ENCODE measurements around the gene GRK5.

Gene GRK5

DNA sequence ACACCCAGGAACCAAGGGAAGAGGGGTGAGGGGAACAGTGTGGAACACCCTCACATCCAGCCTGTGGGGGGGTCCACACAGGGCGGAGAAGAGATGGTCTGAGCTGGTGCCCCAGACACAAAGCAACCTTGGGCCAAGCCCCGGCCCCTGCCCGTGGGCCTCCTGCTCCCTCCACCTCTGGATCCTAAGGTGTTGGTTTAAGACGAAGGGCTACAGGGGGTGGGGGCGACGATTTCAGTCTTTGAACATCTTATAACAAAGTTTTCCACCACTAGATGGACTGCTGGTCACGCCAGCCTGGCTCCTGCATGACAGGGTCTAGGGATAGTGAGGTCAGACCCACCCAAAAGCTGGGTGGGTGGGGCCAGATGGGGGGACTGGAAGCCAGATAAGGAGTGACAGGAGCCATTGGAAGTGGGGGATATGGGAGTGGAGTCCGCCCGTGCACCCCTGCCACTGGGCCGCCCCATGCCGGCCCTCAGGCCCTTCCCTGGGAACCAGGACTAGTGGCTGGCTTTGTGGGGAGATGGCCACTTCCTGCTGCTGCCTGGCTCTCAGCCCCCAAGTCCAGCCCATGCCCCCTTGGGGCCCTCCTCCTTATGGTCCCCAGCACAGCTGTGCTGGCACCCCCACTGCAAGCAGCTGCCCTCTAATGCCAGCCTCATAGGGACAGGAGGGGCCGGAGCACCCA, 236.7 kb downstream of the GRK5 start:
- no peak for DNase-seq (ENCODE audit: low read depth, low spot score)

DNA sequence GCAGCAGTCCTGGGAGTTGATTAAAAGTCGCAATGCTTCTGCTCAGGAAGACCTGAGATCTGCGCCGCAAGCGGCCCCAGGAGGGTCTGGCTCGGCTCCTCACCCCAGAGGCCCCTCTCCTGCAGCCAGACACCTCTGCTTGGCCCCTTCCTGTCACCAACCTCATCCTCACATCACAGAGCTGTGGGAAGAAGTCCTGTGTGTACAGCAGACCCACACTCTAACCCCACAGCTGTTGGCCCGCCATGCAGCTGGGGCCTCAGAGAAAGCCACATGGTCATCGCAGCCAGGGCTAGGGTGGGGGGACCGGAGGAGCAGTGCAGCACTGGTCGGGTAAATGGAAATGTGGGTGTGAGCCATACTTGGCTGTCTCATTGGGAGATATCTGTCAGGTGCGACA, 237.5 kb downstream of the GRK5 start:
- DNase-seq (ENCODE audit: low read depth, low spot score): no peak

DNA sequence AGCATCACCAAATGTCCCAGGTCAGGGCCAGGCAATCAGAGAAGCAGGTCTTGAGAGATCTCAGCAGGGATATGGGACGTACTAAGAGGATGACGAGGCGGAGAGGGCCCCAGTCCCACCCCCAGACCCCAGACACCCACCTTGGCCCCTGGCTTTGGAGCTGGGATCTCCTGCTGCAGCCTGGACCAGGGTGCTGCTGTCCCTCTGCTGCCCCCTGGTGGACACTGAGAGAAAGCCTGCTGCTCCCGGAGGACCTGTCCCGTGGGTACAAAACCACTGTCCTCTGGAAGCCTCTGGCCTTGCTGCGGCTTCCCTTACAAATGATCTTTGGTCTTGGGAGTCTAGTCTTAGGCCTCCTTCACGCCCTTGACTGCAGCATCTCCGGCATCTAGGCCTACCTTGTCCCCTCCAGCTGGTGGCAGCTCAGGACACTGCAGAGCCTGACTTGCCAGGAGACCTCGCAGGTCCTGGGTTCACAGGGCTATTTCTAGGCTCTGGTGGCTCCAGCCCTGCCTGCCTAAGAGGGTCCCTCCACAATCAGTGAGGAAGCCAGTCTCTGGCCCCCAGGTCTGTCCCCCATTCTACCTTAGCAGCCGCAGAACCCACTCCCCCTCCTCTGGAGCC, 238.1 kb downstream of the GRK5 start:
- peak; percentile 76 for DNase-seq (ENCODE audit: low read depth, low spot score)

DNA sequence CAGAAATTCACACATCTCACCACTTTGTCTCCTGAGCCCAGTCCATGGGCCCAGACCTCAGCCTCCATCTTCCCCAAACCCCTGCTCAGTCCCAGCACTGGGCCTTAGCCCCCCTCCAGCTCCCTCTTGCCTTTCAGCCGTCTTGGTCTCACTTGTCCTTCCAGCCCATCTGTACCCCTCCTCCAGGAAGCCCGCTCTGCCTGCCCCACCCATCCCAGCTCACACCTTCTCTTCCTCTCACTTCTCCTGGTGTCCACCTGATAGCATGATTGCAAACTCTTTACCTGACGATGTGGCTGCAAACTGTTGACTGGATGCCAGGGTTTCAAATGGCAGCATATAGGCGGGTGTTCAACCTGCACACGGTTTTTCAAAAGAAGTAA, 238.6 kb downstream of the GRK5 start:
- DNase-seq (ENCODE audit: low read depth, low spot score): no peak

DNA sequence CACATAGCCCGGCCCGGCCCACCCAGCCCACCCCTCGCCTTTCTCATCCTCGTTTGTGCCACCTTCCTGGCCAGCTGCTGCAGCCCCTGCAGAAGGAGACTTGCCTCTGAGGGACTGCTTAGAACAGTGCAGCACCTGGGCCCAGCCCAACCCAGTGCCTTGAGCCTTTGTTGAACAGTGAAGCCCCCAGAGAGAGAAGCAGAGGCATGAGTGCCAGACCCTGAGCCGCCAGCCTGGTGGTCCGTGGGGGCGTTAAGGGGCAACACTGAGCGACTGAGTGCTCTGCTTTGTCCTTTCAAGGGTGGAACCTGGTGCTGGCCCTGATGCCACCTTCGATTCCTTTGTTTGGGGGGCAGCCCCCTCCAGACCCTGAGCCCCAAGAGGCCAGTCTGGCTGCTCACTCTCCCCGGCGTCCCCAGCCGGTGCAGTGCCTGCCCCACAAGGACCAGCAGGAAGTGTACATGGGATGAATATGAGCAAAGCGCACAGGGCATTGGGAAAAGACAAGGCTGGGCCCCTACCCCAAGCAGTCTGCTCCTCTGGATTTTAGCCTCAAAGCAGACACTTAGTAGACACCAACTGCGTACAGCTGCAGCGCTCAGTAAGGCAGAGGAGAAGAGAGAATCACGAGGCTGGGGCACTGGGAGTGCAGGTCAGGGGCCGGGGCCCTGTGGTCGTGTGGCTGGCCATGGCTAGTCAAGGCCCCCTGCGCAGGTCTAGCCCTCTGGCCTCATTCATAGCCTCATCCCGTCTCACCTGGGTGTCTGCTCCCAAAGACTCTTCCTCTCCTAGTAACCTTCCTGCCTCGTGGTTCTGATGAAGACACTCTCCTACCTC, 239.3 kb downstream of the GRK5 start:
- no peak for DNase-seq (ENCODE audit: low read depth, low spot score)

DNA sequence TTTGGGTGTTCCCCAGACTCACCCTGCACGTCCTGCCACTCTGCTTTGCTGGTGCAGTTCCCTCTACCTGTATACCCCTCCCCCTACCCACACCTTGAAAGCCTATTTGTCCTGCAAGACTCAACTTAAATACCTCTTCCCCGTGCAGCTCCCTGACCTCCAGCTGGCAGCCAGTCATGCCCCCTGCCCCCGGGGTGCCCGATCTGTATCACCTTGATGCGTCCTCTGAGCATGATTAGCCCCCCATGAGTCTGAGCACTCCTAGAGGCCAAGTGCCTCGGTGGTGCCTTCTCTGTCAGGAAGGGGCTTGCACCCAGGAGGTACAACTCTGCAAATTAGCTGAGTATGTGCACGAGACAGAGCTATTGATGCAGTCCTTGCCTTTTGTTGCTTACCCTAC, 240.1 kb downstream of the GRK5 start:
- DNase-seq (ENCODE audit: low read depth, low spot score): no peak

DNA sequence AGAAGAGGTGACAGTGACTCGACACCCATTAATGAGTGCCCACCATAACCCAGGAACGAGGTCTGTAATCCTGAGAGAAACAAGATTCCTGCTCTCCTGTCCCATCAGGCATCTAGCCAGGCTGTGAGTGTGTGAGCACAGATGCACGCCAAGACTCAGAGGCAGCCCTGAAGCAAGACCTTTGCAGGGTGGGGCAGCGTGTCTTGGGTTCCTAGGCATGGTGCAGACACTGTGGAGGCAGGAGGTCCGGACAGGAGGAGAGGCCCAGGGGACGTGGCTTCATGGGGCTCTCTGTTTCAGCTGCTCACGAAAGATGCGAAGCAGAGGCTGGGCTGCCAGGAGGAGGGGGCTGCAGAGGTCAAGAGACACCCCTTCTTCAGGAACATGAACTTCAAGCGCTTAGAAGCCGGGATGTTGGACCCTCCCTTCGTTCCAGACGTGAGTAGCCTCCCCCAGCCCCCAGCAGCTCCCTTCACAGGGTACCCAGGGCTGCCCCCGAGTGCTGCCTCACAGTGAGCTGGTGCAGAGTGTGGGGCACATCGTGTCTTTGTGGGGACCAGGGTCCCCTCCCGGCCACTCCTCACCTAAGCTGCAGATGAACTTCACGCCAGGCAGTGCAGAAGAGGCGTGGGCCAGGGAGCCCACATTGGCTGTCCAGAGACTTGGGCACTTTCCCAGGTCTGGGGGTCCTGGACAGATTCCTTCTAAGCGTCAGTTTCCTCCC, 240.6 kb downstream of the GRK5 start:
- DNase-seq (ENCODE audit: low read depth, low spot score): no peak

DNA sequence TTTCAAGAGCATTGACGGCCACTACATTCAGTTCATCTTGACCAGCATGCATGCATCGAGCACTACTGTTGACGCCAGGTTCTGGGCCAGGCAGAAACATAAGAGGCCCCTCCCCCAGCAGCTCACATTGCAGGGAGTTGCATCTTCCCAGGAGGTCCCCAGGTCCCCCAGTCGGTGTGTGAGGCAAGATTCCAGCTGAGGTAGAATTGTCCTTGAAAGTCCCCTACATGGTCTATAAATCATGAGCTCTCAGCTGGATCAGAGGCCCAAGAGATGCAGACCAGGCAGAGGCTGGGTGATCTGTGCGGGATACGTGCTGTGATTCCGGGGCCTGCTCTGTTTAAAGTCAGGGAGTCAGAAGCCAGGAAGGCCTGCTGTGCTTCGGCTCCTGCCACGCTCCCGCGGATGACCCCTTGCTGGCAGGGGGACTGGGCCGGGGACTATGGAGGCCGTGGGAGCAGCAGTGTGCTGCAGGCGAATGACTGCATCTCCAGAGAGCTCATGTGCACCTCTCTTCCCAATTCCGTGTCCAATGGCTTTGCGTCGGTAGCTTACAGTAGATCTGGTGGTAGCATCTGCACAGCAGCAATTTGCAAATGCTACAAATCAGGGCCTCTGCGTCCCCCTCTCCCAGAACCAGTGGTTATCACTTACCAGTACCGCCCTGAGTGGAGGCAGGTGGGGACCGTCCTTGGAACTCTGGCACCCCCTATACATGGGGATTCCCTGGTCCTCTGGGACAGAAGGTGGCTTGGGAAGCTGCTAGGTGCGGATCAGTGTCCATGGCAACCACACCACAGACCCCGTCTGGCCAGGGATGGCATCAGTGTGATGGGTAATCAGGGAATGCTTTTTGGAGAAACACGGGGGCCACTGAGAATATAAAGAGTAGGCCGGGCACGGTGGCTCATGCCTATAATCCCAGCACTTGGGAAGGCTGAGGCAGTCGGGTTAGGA, 241.5 kb downstream of the GRK5 start:
- DNase-seq (ENCODE audit: low read depth, low spot score): no peak

DNA sequence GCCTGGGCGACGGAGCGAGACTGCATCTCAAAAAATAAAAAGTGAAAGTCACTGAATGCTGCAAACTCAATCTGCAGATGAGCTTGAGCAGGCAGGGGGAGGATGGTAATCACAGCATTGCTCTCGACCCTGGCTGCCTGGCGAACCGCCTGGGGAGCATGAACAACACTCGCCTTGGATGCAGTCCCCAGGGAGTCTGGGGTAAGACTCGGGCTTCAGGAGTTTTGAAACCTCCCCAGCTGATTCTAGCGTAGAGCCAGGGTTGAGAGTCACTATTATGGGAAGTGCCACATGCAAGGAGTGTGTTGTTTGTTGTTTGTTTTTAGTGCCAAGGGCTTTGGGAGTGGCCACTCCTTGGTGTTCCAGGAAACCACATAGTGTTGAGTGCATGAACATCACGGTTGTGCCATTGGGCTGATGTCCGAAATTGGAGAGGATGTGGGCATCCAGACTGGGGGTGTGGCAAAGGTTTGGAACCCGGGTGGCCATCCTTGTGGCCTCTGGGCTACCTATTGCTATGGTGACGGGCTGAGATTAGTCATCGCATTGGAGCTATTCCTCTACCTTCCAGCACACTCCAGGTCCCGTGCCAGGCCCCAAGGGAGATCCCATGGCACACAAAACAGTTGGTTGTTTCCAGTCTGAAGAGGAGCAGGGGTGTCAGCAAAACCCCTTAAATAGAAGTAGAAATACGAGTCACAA, 242.5 kb downstream of the GRK5 start:
- DNase-seq (ENCODE audit: low read depth, low spot score): no peak

DNA sequence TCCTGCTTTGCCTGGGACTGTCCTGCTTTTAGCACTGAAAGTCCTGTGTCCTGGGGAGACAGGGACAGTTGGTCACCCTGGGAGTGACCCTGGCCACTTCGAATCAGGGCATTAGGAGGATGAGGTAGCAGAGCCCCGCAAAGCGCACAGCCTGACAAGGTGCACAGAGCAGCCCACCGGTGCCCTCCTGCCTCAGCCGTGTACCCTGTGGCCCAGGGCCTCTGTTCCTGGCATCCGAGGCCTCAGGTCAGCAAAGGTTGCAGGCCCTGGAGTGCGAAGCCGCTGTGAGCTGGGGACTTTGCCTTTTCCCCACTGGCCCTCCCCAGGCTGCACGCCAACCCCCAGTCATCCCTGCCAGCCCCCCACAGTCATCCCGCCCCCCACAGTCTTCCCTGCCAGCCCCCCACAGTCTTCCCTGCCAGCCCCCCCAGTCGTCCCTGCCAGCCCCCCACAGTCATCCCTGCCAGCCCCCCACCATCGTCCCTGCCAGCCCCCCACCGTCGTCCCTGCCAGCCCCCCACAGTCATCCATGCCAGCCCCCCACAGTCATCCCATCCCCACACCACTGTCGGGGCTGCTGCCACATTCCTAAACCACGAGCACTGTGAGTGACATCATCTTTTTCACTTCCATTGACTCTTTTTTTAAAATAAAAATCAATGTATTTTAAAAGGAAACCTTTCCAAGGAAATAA, 243.4 kb downstream of the GRK5 start:
- DNase-seq (ENCODE audit: low read depth, low spot score): no peak

DNA sequence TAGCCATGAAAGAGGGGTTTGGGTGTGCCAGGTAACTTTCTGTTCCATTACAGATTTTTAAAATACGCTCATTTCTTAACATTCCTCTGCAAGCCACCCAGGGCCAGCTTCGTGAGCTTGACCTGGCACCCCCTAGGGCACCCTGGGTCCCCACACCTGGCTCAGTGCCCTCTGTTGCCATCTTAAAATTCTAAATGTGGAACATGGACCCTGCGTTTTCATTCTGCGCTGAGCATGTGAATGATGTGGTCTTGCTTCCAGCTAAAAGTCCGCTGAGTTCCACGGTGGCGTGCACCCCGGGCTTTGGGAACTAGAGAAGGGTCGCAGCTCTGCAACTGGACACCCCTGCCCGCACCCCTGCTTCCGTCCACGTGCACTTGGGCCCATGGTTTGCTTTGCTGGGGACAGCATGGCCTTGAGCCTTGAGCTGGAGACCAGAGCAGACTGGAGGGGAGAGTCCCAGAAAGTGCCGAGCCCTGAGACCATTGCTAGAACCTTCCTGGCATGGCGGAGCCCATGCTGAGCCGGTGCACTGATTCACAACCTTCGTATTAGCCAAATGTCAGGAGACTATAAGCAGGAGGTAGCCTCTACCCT, 244.0 kb downstream of the GRK5 start:
- DNase-seq (ENCODE audit: low read depth, low spot score): no peak

DNA sequence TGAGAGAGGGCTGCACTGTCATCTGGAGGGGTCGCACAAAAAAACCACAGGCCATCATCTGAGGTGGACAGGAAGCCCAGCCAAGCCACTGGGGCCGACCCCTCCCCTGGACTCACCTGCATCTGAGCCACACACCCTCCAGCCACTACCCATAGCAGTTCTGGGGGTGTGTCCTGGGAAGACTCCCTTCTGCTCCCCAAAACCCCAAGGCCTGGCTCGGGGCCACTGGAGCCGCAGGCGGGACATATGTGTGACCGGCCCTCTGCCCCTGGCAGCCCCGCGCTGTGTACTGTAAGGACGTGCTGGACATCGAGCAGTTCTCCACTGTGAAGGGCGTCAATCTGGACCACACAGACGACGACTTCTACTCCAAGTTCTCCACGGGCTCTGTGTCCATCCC, 245.0 kb downstream of the GRK5 start:
- DNase-seq (ENCODE audit: low read depth, low spot score): no peak

DNA sequence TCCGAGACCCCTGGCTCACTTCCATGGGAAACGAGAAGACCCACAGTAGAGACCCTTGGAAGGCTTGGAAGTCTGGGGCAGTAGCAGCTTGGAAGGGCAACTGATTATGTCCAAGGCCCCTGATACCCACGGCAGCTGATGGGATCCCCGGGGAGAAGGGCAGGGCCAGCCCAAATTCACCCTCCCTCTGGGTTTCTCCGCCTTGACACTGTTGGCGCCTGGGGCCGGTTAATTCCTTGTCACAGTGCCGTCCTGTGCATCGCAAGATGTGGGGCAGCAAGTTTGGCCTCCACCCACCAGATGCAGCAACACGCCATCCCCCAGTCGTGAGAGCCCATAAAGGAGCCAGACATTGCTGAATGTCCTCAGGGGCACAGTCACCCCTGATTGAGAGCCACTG, 245.9 kb downstream of the GRK5 start:
- DNase-seq (ENCODE audit: low read depth, low spot score): no peak

DNA sequence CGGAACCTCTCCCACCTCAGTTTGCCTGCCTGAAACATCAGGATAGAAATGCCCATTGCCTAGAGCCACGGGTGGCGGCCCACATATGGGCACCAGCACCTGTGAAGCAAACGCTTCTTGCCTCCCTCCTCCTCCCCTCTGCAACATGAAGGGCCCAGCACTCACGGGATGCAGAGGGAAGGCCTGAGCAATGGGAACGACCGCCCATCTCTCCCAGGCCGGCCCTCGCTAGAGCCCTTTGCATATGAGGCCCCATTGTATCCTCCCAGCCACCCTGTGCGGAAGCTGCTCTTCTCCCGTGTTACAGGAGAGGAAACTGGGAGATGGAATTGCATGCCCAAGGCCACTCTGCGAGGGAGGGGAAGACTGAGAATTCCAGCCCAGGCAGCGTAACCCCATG, 246.9 kb downstream of the GRK5 start:
- DNase-seq (ENCODE audit: low read depth, low spot score): no peak

DNA sequence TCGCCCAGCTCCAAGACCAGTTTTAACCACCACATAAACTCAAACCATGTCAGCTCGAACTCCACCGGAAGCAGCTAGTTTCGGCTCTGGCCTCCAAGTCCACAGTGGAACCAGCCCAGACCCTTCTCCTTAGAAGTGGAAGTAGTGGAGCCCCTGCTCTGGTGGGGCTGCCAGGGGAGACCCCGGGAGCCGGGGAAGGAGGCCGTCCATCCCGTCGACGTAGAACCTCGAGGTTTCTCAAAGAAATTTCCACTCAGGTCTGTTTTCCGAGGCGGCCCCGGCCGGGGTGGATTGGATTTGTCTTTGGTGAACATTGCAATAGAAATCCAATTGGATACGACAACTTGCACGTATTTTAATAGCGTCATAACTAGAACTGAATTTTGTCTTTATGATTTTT, 247.6 kb downstream of the GRK5 start:
- no peak for DNase-seq (ENCODE audit: low read depth, low spot score)

DNA sequence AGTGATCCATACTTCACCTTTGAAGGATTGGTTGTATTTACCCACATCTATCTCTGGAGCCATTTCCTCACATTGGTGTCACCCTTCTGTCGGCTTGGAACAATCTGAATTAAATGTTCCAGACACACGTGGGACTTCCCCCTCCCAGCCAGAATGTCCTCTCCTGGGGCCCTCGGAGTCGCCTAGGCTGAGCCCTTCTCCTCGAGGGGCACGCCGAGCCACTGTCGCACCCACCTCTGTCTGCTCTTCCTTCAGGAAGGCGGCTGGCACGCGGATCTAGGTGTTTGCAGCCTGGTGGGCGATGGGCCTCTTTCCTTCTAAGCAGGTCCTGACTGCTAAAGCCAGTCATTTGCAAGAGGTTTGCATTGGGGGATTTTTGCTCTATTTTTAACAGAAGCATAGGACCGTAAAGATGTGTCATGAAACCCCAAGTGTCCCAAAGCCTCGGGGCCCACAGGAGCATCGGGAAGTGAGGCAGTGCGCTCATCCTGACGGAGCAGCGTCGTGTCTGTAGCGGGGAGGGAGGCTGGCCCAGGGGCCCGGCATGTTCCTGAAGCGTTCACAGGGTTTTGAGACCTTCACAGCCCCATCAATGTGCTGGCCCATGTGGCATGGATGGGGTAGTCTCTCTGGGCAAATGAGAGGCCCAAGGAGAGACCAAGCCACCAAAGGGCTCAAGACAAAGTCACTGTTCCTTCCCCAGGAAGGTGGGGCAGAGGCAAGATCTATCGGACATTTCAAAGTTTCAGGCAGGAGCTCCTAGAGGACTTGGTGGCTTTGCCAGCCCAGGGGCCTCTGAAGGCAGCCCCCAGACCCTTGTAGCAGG, 248.5 kb downstream of the GRK5 start:
- no peak for DNase-seq (ENCODE audit: low read depth, low spot score)

DNA sequence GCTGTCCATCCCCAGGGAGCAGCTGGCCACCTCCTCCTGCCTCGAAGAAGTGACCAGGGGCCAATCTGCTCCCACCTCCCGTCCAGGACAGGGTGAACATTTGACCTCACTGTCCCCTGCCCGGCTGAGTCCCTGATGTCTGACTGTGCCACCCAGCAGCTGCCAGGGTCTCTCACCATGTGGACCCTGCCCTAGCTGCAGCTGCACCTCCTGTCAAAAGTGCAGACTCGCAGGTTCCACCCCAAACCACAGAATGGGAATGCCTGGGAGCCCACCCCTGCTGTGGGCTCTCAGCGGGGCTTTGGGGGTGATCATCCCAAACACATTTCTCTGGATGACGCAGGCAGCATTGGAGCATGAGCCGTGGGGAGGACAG, 249.1 kb downstream of the GRK5 start:
- no peak for DNase-seq (ENCODE audit: low read depth, low spot score)

DNA sequence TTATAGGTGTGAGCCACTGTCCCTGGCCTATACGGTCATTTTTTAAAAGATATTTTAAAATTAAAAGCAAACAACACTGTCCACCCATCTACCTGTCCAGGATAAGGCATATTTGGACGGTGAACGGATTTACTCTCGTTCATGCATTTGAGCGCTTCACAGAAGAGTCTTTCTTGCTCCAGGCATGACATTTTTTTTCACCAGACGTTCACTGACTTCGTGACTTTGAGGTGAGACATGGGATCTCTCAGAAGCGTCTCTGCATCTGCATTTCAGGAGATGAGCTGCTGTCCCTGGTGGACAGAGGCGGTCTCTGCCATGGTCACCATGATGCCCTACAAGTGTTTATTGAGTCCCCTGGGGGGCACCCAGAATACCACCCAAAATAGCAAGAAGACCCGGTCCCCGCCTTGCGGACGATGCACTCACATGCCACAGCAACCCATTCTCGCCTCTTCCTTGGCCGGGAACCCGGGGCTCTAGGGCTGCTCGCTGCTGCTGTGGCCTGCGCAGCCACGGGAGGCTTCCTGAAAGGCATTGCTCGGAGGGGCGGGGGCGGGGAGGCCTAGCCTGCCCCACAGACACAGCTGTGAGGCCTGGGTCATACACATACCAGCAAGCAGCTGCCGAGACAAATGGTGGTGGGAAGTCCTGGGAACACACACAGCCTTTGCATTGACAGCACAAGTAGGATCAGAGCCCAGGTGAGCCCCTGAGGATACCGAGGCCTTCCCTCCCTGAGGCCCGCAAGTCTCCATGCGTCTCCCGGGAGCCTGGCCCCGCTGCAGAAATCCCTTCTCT, 250.8 kb downstream of the GRK5 start:
- DNase-seq (ENCODE audit: low read depth, low spot score): no peak
